ENCODE results near the gene LY6G6C.

Gene LY6G6C

GRCh38 chr6:31721351-31722020, at the start of gene LY6G6C:
LY6G6C (minus strand) TSS chr6:31721746; CDS start chr6:31721679, 67 bp downstream.
- DNase-seq = no peak

- DNase-seq = no peak
Measured at GRCh38 chr6:31770860-31771259, 49.3 kb upstream of the LY6G6C start.

- peak; percentile 45 for DNase-seq
Measured at GRCh38 chr6:31769684-31770371, 48.3 kb upstream of the LY6G6C start.

- no peak for DNase-seq
Measured at GRCh38 chr6:31768363-31769257, 47.1 kb upstream of the LY6G6C start.

GRCh38 chr6:31767096-31767645, 45.6 kb upstream of the LY6G6C start:
- DNase-seq = no peak

- no peak for DNase-seq
Measured at GRCh38 chr6:31765910-31766794, 44.6 kb upstream of the LY6G6C start.

- DNase-seq = no peak
Measured at GRCh38 chr6:31765559-31765909, 44.0 kb upstream of the LY6G6C start.

GRCh38 chr6:31764198-31764597, 42.7 kb upstream of the LY6G6C start:
- no peak for DNase-seq

- DNase-seq = no peak
Measured at GRCh38 chr6:31763619-31763940, 42.0 kb upstream of the LY6G6C start.

- no peak for DNase-seq
Measured at GRCh38 chr6:31762878-31763618, 41.5 kb upstream of the LY6G6C start.

GRCh38 chr6:31762356-31762755, 40.8 kb upstream of the LY6G6C start, which contains the start of gene SAPCD1:
SAPCD1 (plus strand) TSS chr6:31762656; CDS start chr6:31763055, 399 bp downstream.
- no peak for DNase-seq

- DNase-seq = no peak
Measured at GRCh38 chr6:31761343-31761742, 39.8 kb upstream of the LY6G6C start.

GRCh38 chr6:31760790-31761189, 39.2 kb upstream of the LY6G6C start:
- DNase-seq = no peak

- DNase-seq = no peak
Measured at GRCh38 chr6:31758281-31758680, 36.7 kb upstream of the LY6G6C start.

GRCh38 chr6:31752739-31753319, 31.3 kb upstream of the LY6G6C start:
- no peak for DNase-seq

GRCh38 chr6:31750411-31751022, 29.0 kb upstream of the LY6G6C start:
- DNase-seq = no peak

- DNase-seq = no peak
Measured at GRCh38 chr6:31749301-31750036, 27.9 kb upstream of the LY6G6C start.

- no peak for DNase-seq
Measured at GRCh38 chr6:31744422-31744821, 22.9 kb upstream of the LY6G6C start.

- DNase-seq = no peak
Measured at GRCh38 chr6:31742894-31743293, 21.3 kb upstream of the LY6G6C start.

GRCh38 chr6:31741815-31742214, 20.3 kb upstream of the LY6G6C start:
- no peak for DNase-seq
